Esophagus mucosa (tissue), 1 donor: ENCODE measurements around the gene ZNF213. TPM values are rescaled to one million over a fixed set of nuclear protein-coding genes. Genes with fewer than 3 reads are reported as not detected.

Experiments
- total RNA-seq: library from RNA; stranded (reverse); gene quantifications from one replicate; pipeline ENCODE4 v1.2.4, GENCODE V29; 2023
- donor health status: DM: yes; HTN: yes; CAD: no.

ZNF213 gene
- total RNA-seq, 1 donor from 2014 or later: 9.7 TPM

Other genes with a start within 250 kb of the ZNF213 start
- gene FLYWCH1, start 223.1 kb upstream of the ZNF213 start, total RNA-seq: 16.4 TPM
- gene KREMEN2, start 170.8 kb upstream of the ZNF213 start, total RNA-seq: 1.3 TPM
- 11.1 TPM for gene PAQR4, start 165.7 kb upstream of the ZNF213 start, total RNA-seq
- 16.9 TPM for gene PKMYT1, start 154.6 kb upstream of the ZNF213 start, total RNA-seq
- not detected for gene CLDN9, start 122.1 kb upstream of the ZNF213 start, total RNA-seq
- not detected for gene CLDN6, start 116.8 kb upstream of the ZNF213 start, total RNA-seq
- gene TNFRSF12A, start 114.7 kb upstream of the ZNF213 start, total RNA-seq: 11.7 TPM
- gene HCFC1R1, start 111.1 kb upstream of the ZNF213 start, total RNA-seq: 26.6 TPM
- gene THOC6, start 111.0 kb upstream of the ZNF213 start, total RNA-seq: 21.3 TPM
- 62.0 TPM for gene BICDL2, start 98.1 kb upstream of the ZNF213 start, total RNA-seq
- 0.80 TPM for gene MMP25, start 88.5 kb upstream of the ZNF213 start, total RNA-seq
- 3.7 TPM for gene IL32, start 69.4 kb upstream of the ZNF213 start, total RNA-seq
- not detected for gene ZSCAN10, start 35.7 kb upstream of the ZNF213 start, total RNA-seq
- 5.6 TPM for gene ZNF205, start 22.4 kb upstream of the ZNF213 start, total RNA-seq
- not detected for gene OR1F1, start 53.2 kb downstream of the ZNF213 start, total RNA-seq
- gene ZNF200, start 100.1 kb downstream of the ZNF213 start, total RNA-seq: 4.1 TPM
- 0.52 TPM for gene MEFV, start 121.6 kb downstream of the ZNF213 start, total RNA-seq
- 9.3 TPM for gene ZNF263, start 148.5 kb downstream of the ZNF213 start, total RNA-seq
- 1.1 TPM for gene TIGD7, start 170.4 kb downstream of the ZNF213 start, total RNA-seq
- gene ZNF75A, start 170.5 kb downstream of the ZNF213 start, total RNA-seq: 10.4 TPM
- not detected for gene OR2C1, start 220.9 kb downstream of the ZNF213 start, total RNA-seq